C4-2B (cell line): ENCODE measurements around the gene HLA-A.

Source experiments
- CTCF ChIP-seq: fragments of 450-650 bp; conservative IDR thresholded peaks from 2 replicates; pipeline ENCODE4 v1.5.1; 2017; ENCODE audit warnings: mild to moderate bottlenecking
- ZFX ChIP-seq: fragments of 450-650 bp; IDR thresholded peaks from 2 replicates; pipeline ENCODE4 v1.6.1; 2017

- TF ChIP-seq ZFX: no peak
- TF ChIP-seq CTCF: peak; percentile 45
These were observed 25.2 kb downstream of the HLA-A start for GRCh38 chr6:29967379-29968010.
